ENCODE results near the gene PNRC1.
"Not testable (repeated sequence)": the region's sequence is repeated elsewhere in the genome, so short reads cannot be mapped to it uniquely, and the experiment has no call there.

PNRC1 gene

GRCh38 chr6:89080281-89081128 is at the start of gene PNRC1:
Gene PNRC1, plus strand, starts transcription at chr6:89080751. Its CDS starts 144 bp downstream, at chr6:89080895.
- peak; percentile 100 for DNase-seq (ENCODE audit: low read depth)

DNA sequence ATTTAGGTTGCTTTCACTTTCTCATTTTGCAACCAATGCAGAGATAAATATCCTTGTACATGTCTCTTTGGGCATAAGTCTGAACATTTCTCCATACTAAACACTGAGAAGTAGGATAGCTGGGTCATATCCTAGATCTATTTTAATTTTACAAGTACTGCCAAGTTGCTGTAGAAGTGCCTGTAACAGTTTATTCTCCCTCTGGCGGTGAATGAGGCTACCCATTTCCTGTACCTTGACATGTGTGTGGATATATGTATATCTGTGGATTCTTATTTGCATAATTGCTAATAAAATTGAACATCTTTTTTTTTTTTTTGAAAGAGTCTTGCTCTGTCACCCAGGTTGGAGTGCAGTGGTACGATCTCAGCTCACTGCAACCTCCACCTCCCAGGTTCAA is 48.0 kb upstream of the PNRC1 start:
- no peak for DNase-seq (ENCODE audit: low read depth)

DNA sequence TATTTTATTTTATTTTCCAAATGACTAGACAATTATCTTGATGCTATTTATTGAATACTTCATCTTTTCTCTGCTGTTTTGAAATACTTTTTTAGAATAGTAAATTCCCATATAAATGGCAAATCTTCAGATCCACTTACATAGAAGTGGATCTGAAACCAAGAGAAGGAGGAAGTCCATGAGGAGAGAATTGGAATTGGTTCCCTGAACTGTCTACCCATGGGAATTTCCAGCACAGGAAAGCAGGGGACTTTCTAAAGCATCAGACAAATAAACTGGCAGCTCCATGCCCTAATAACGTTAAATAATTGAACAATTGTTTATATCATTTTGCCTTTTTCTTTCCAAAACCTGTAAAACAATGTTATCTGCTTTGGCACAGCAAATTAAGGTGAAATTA is 47.1 kb upstream of the PNRC1 start:
- DNase-seq (ENCODE audit: low read depth) = no peak

GRCh38 chr6:89034116-89034515 is 46.4 kb upstream of the PNRC1 start:
- DNase-seq (ENCODE audit: low read depth) = not testable (repeated sequence)

DNA sequence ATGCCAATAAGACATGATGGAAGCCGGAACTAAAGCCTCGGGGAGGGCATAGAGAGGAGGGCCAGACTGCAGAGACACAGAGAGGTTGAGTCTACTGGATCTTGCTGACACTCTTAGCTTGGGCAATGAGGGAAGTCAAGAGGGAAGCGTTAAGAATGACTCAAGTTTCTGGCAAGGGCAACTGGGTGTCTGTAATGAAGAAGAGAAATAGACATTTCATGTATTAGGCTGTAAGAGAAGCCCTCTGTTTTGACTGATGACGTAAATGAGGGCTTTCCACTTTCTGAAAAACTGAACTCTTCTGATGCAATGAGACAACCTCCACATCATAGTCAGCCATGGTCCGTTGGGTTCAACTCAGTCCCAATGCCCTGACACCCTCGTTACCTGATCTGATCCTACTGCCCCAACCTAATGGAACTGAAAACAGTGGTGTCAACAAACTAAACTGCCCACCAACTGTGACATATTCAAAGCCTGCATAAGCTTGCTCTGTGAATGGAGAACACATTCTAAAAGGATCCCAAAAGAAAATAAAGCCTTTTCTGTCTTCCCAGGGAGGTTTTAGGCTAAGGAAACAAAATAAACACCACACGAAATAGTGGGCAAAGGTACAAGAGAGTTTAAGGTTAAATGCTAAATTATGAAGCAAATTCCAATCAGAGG is 45.8 kb upstream of the PNRC1 start:
- no peak for DNase-seq (ENCODE audit: low read depth)

- DNase-seq (ENCODE audit: low read depth) = no peak
Observed at GRCh38 chr6:89035252-89036101, 45.1 kb upstream of the PNRC1 start.

- no peak for DNase-seq (ENCODE audit: low read depth)
Observed at GRCh38 chr6:89037141-89037900, 43.2 kb upstream of the PNRC1 start.

DNA sequence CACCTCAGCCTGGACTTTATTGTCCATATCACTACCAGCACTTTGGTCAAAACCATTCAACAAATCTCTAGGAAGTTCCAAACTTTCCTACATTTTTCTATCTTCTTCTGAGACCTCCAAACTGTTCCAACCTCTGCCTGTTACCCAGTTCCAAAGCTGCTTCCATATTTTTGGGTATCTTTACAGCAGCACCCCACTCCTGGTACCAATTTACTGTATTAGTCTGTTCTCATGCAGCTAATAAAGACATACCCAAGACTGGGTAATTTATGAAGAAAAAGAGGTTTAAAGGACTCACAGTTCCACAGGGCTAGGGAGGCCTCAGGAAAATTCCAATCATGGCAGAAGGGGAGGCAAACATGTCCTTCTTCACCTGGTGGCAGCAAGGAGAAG is 42.7 kb upstream of the PNRC1 start:
- DNase-seq (ENCODE audit: low read depth) = not testable (repeated sequence)

- DNase-seq (ENCODE audit: low read depth) = no peak
Observed at GRCh38 chr6:89042664-89043063, 37.9 kb upstream of the PNRC1 start.

DNA sequence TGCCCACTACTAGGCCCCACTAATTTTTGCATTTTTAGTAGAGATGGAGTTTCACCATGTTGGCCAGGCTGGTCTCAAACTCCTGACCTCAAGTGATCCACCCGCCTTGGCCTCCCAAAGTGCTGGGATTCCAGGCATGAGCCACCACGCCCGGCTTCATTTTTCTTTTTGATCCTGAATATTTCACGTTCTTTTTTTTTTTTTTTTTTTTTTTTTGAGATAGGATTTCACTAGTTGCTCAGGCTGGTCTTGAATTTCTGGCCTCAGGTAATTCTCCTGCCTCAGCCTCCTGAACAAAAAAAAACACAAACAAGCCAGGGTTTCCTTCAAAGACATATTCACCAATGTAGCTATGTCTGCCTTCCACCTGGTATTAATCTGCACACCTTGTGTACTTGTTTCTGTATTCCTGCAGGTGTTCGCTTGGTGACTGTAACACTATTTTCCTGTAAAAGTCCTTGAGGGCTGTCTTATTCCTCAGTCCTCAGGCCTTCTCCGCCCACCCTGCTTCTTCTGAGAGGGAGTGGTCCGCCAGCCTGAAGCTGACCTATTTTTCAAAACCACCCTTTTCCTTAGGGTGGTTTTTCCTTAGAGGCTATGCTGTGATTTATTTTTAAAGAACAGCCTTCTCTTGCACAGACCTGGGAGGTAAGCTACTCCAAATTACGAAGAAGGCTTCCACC is 36.1 kb upstream of the PNRC1 start:
- DNase-seq (ENCODE audit: low read depth) = no peak

DNA sequence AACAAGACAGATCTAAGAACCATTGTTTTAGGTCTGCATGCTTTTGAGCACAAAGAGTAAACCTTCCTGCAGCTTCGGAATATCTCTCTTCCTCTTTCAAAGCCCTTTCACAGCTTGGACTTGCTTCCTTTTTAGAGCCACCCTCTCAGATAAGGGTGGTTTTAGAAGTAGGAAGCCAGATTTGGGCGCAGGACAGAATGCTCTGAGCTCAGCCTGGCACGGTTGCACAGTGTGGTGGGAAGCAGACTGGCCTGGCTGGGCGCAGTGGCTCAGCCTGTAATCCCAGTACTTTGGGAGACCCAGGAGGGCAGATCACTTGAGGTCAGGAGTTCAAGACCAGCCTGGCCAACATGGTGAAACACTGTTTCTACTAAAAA is 35.6 kb upstream of the PNRC1 start:
- DNase-seq (ENCODE audit: low read depth) = no peak

- no peak for DNase-seq (ENCODE audit: low read depth)
Observed at GRCh38 chr6:89045576-89045975, 35.0 kb upstream of the PNRC1 start.

DNA sequence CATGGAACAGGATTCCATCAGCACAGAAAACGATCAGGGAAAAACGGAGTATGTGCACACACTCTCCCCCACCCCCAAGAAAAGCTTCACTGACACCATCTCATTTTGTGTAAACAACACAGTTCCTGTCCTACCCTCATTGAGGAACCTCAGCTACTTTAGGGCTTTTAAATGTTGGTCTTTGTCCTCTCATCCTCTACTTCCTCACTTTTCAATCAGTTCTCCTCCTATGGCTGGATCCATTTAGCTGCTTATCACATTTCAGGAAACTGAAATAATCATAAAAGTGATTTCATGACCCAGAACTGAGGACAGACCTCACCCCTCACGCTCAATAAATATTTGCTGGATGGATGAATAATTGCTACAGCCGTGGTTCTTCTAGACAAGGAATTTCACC is 33.1 kb upstream of the PNRC1 start:
- DNase-seq (ENCODE audit: low read depth) = no peak

DNA sequence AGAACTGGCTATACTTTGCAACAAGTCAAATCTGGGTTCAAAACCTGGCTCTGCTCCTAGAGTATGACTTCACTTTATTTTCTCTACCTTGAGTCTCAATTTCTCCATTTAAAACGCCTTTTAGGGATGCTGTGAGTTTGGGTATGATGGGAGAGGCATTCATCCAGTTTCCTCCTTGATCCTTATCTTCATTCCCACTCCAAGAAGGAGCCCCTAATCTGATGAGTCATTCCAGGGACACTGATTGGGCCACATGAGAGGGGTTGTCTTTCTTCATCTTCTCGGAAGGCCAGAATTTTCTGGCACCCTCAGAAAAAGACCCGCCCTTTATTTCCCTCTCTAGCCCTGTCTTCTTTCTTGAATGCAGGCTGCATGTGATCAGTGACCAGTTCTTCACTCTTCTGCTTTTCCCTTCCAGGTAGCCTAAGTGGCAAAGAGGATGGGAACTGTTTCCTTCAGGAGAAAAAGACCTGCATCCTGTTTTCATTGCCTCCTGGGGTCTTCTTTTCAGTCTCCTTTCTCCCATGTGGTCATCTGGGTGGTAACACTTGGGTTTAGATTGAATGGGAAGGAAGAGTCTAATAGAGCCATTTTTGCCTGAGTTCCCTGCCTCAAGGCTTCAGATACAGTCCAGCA is 32.1 kb upstream of the PNRC1 start:
- DNase-seq (ENCODE audit: low read depth) = no peak

DNA sequence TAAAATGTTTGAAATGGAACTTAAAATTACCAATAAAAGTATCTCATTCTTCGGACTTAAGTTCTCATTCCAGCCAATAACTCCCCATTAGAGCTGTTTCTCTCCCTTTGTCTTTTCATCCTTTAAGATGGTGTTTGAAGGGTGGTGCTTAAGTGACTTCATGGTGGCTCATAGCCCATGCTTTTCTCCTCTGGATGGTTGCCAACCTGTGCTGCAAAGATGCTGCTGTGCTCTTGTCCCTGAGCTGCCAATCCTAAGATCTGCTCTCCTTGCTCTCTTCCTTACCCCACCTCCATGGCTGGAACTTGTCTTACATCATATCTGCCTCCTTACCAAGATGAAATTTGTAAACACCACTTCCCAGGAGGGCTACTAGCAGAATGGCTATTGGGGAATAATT is 31.6 kb upstream of the PNRC1 start:
- no peak for DNase-seq (ENCODE audit: low read depth)

- DNase-seq (ENCODE audit: low read depth) = no peak
Observed at GRCh38 chr6:89050155-89050554, 30.4 kb upstream of the PNRC1 start.

GRCh38 chr6:89050697-89051096 is 29.9 kb upstream of the PNRC1 start:
- no peak for DNase-seq (ENCODE audit: low read depth)

GRCh38 chr6:89051676-89052075 is 28.9 kb upstream of the PNRC1 start:
- DNase-seq (ENCODE audit: low read depth) = no peak

- DNase-seq (ENCODE audit: low read depth) = no peak
Observed at GRCh38 chr6:89054208-89054607, 26.3 kb upstream of the PNRC1 start.

GRCh38 chr6:89057759-89058158 is 22.8 kb upstream of the PNRC1 start:
- no peak for DNase-seq (ENCODE audit: low read depth)

- DNase-seq (ENCODE audit: low read depth) = no peak
Observed at GRCh38 chr6:89058627-89059026, 21.9 kb upstream of the PNRC1 start.
